Muscle of arm (tissue), 14 donors: ENCODE measurements around the gene HOXC5. TPM values are rescaled to one million over a fixed set of nuclear protein-coding genes. Genes with fewer than 3 reads are reported as not detected.

ENCODE experiments used
- DNase-seq: peaks from one replicate; pipeline ENCODE4 v3.0.0-alpha.2; 2013
- long read RNA-seq, 11 donors: transcript quantifications; one replicate each; lab custom pipeline, GENCODE V29; 2026
- polyA plus RNA-seq, 12 donors: library from polyadenylated mRNA; unstranded; fragments of 120-200 nt; gene quantifications; one replicate each; pipeline ENCODE4 v1.2.1, GENCODE V29; 2013; ENCODE audit not compliant: insufficient read length in 12 of 12

The HOXC5 gene
- 1 to 10 TPM in 2 of 12 donors, under 1 TPM in 8, not detected in 2; 0.25 to 1.8 (median 0.75) TPM for polyA plus RNA-seq
- long read RNA-seq, donor 1: 0 reads
- long read RNA-seq, donor 2, partial matches to known transcripts: 0 of 1 reads
- long read RNA-seq, donor 2, other reads (novel, unspliced or antisense): 0 of 1 reads
- long read RNA-seq, donor 3: 0 reads
- long read RNA-seq, donor 4: 0 reads
- long read RNA-seq, donor 5: 0 reads
- long read RNA-seq, donor 6: 0 reads
- long read RNA-seq, donor 7: 0 reads
- long read RNA-seq, donor 8, partial matches to known transcripts: 0 of 1 reads
- long read RNA-seq, donor 8, other reads (novel, unspliced or antisense): 0 of 1 reads
- long read RNA-seq, donor 9: 0 reads
- long read RNA-seq, donor 10, partial matches to known transcripts: 0 of 1 reads
- long read RNA-seq, donor 10, other reads (novel, unspliced or antisense): 0 of 1 reads
- long read RNA-seq, donor 11: 0 reads

- DNase-seq: peak; percentile 91
Observed at GRCh38 chr12:54032627-54033100, at the start of gene HOXC5. TSS of gene HOXC5 (plus strand) at chr12:54033050. CDS start at chr12:54033123, 73 bp downstream.

GRCh38 chr12:53983568-53983949, 49.3 kb upstream of the HOXC5 start:
- DNase-seq: no peak

- no peak for DNase-seq
Observed at GRCh38 chr12:53983950-53984572, 48.8 kb upstream of the HOXC5 start.

GRCh38 chr12:53984901-53985691, 47.8 kb upstream of the HOXC5 start, which contains the start of gene HOXC10:
TSS of gene HOXC10 (plus strand) at chr12:53985146. CDS start at chr12:53985260, 114 bp downstream.
- peak; percentile 85 for DNase-seq

- DNase-seq: no peak
Observed at GRCh38 chr12:53985692-53985993, 47.2 kb upstream of the HOXC5 start.

GRCh38 chr12:53985994-53986685, 46.7 kb upstream of the HOXC5 start:
- DNase-seq: no peak

- DNase-seq: no peak
Observed at GRCh38 chr12:53986686-53987483, 46.0 kb upstream of the HOXC5 start.

- DNase-seq: no peak
Observed at GRCh38 chr12:53987787-53988230, 45.0 kb upstream of the HOXC5 start.

GRCh38 chr12:53988541-53989226, 44.2 kb upstream of the HOXC5 start:
- DNase-seq: no peak

GRCh38 chr12:53989227-53990113, 43.4 kb upstream of the HOXC5 start:
- DNase-seq: no peak

GRCh38 chr12:53990311-53991076, 42.4 kb upstream of the HOXC5 start:
- no peak for DNase-seq

GRCh38 chr12:53991077-53991460, 41.8 kb upstream of the HOXC5 start:
- DNase-seq: no peak

GRCh38 chr12:53992377-53992889, 40.4 kb upstream of the HOXC5 start:
- no peak for DNase-seq

GRCh38 chr12:53993162-53994008, 39.5 kb upstream of the HOXC5 start:
- DNase-seq: no peak

- DNase-seq: no peak
Observed at GRCh38 chr12:53994009-53994263, 38.9 kb upstream of the HOXC5 start.

GRCh38 chr12:53994264-53995001, 38.4 kb upstream of the HOXC5 start:
- DNase-seq: no peak

- DNase-seq: no peak
Observed at GRCh38 chr12:53995002-53995377, 37.9 kb upstream of the HOXC5 start.
